ENCODE data around the gene STBD1.
A peak's percentile ranks its signal among the peaks of the same experiment; 100 is the strongest.

STBD1 gene

DNA sequence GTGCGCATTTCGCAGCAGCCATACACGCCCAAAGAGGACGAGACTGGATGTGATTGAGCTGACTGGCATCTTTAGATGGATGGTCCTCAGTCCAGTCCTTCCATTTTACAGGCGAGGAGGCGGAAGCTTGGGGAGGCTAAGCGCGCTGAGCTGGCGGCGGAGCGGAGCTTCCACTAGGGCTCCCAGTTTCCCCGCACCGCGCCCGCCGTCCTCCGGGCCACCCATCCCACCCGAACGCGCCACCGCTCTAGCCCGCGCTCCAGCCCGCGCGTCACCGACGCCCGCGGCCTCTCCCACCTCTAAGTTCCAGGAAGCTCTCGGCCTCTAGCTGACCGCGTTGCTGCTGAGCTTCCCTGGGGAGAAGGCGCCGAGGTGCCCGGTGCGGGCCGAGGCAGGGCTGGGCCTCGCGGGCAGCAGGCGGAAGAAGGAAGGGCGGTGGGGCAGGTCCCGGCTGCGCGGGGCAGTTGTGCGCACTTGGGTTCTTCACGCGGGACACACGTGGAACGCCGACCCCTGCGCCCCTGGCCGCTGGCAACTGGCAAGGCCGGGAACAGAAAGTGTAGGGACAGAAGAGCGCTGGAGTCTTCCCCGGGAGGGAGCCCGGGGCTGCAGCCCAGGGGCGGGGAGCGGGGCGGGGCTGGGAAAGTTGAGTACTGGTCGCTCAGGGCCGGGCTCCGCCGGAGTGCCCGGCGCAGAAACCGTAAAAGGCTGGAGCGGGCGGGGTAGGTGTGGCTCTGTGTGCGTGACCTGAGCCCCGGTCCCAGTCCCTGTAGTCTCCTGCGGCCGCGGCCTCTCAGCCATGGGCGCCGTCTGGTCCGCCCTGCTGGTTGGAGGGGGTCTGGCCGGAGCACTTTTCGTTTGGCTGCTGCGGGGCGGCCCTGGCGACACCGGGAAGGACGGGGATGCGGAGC, at the start of gene STBD1:
TSS of gene STBD1 (plus strand) at position 763 of the 911 bp plus-strand sequence. CDS start at position 800, 37 bp downstream.
- Histone ChIP-seq H3K4me3 (peak within 1 kb of the TSS; percentile 62 to 75 (median 69)), H3K36me3 (peaks cover 0 to 13% (median 0%) of the 10 kb centered on the region in 11 experiments; a peak in 2 of 22 replicates), H3K9ac (peak within 1 kb of the TSS; percentile 57 to 79 (median 76))

DNA sequence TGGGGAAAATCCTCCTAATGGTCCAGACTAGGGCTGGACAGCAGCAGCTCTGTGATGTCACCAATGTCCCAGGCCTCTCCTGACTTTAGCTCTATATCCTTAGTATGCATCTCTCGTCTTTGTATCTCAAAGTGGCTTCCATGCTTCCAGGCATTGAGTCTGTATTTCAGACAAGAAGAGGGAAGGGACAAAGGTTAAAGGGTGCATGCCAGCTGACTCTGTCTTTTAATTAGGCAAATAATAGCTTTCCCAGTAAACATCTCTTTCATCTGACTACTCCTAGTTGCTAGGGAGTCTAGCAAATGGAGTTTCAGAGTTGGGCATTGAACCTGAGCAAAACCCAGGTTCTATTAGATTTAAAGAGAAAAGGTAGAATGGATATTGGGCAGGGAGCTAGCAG, 49.6 kb upstream of the STBD1 start:
- Histone ChIP-seq H3K9ac (no peak overlapping the region), H3K36me3 (no peaks in the 10 kb centered on the region), H3K27me3 (peaks cover 3 to 9% (median 5%) of the 10 kb centered on the region in 11 experiments), H3K4me3 (no peak overlapping the region), H3K4me2 (no peak overlapping the region), H4K20me1 (no peaks in the 10 kb centered on the region), H3K4me1 (no peaks in the 10 kb centered on the region), H3K27ac (no peak overlapping the region), H3K9me3 (replicated peaks in 1 of 11) (peaks cover 3 to 9% (median 7%) of the 10 kb centered on the region in 11 experiments)
- TF ChIP-seq Cebpa-rat (IDR thresholded peaks at IDR 0.05): no peak

More for the DNA sequence above, at the start of gene STBD1:
- TF ChIP-seq Cebpa-rat (IDR thresholded peaks at IDR 0.05): no peak
- peak within 1 kb of the TSS; percentile 2 to 75 (median 67); a peak in 21 of 22 replicates for H3K27ac ChIP-seq
- H3K4me1 ChIP-seq: peaks cover 17 to 48% (median 24%) of the 10 kb centered on the region in 10 experiments
- H4K20me1 ChIP-seq: no peaks in the 10 kb centered on the region
- peaks cover 10 to 24% (median 19%) of the 10 kb centered on the region in 11 experiments; a peak in 19 of 22 replicates for H3K9me3 ChIP-seq (replicated peaks in 1 of 11)
- H3K27me3 ChIP-seq: no peaks in the 10 kb centered on the region
- H3K4me2 ChIP-seq: peak within 1 kb of the TSS; percentile 69 to 83 (median 76)

DNA sequence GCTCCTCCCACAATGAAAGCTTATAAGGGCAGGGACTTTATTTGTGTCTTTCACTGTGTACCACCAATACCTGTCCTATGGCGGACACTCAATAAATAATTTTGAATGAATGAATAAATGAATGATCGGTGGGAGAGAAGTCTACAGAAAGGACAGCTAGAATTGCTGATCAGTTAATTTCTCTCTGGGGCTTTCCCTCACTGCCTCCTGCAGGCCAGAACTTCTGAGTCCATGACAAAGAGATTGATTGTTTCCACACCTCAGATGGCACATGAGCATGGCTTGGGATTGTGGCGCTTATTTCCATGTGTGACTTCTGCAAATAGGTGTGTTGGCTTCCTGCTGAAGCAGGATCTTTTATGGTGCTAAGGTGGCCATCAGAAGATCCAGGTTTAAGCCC, 48.7 kb upstream of the STBD1 start:
- Histone ChIP-seq H3K4me2 (no peak overlapping the region), H3K9me3 (replicated peaks in 1 of 11) (peaks cover 0 to 4% (median 0%) of the 10 kb centered on the region in 11 experiments; a peak in 3 of 22 replicates), H3K4me1 (no peaks in the 10 kb centered on the region), H3K9ac (no peak overlapping the region), H3K36me3 (no peaks in the 10 kb centered on the region), H3K27me3 (0 out of 22 replicates have a peak, but pooled peaks cover 0 to under 1% (median 0%) of the 10 kb centered on the region in 11 experiments), H3K4me3 (no peak overlapping the region), H4K20me1 (no peaks in the 10 kb centered on the region), H3K27ac (no peak overlapping the region)
- no peak for TF ChIP-seq Cebpa-rat (IDR thresholded peaks at IDR 0.05)

DNA sequence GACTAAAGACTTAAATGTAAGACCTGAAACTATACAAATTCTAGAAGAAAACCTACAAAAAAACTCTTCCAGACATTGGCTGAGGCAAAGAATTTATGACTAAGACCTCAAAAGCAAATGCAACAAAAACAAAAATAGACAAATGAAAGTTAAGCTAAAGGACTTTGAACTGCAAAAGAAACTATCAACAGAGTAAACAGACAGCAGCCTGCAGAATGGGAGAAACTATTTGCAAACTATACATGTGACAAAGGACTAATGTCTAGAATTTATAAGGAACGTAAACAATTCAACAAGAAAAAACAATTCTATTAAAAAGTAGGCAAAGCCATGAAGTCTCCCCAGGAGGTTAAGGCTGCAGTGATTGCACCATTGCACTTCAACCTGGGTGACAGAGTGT, 46.0 kb upstream of the STBD1 start:
- Histone ChIP-seq H3K9me3 (replicated peaks in 1 of 11) (peaks cover 0 to 4% (median 0%) of the 10 kb centered on the region in 11 experiments; a peak in 1 of 22 replicates), H3K27ac (no peak overlapping the region), H4K20me1 (no peaks in the 10 kb centered on the region), H3K27me3 (no peaks in the 10 kb centered on the region), H3K4me1 (no peaks in the 10 kb centered on the region), H3K36me3 (no peaks in the 10 kb centered on the region), H3K4me2 (no peak overlapping the region), H3K9ac (no peak overlapping the region), H3K4me3 (no peak overlapping the region)
- TF ChIP-seq Cebpa-rat (IDR thresholded peaks at IDR 0.05): no peak

DNA sequence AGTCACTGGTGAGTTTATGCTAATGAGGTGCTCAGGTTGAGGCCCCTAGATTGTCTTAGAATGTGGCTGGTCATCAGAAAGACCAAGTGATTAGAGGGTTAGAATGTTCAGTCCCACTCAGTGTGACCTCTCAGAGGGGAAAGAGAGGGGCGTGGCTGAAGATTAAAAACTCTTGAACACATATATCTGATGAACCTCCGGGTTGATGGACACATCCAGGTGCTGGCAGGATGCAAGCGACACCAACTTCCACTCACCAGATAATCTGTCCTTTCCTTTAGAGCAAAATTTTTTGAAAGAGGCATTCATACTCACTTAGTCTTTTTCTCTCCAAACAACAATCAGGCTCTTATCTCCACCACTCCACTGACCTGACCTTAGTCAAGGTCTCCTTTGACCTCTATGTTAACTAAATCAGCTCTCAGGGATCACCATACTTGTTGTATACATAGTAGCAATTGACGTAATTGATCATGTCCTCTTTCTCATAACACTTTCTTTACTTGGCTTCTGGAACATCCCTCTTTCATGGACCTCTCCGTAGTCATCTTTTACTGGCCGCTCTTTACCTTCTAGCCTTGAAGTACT, 40.8 kb upstream of the STBD1 start:
- no peaks in the 10 kb centered on the region for H3K27me3 ChIP-seq
- H3K9me3 ChIP-seq (replicated peaks in 1 of 11): no peaks in the 10 kb centered on the region
- H3K27ac ChIP-seq: no peak overlapping the region
- H3K36me3 ChIP-seq: no peaks in the 10 kb centered on the region
- H3K4me2 ChIP-seq: no peak overlapping the region
- H3K4me3 ChIP-seq: no peak overlapping the region
- H3K4me1 ChIP-seq: no peaks in the 10 kb centered on the region
- no peak for TF ChIP-seq Cebpa-rat (IDR thresholded peaks at IDR 0.05)
- H4K20me1 ChIP-seq: no peaks in the 10 kb centered on the region
- H3K9ac ChIP-seq: no peak overlapping the region

DNA sequence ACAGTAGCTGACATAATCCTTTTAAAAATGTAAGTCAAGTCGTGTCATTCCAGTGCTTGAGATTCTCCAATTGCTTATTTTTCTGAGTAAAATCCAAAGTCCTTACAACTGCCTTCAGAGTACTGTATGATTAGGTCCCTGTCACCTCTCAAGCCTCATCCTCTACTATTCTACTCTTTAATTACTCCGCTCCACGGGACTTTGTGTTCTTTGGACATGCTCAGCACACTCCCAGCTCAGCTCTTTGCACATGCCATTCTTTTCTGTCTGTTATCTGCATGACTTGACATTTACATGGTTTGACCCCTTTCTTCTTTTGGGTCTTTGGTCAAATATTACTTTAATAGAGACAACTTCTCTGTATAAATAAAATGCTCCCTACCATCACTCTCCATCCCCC, 39.9 kb upstream of the STBD1 start:
- Histone ChIP-seq H3K4me1 (no peaks in the 10 kb centered on the region), H4K20me1 (no peaks in the 10 kb centered on the region), H3K27me3 (no peaks in the 10 kb centered on the region), H3K9ac (no peak overlapping the region), H3K36me3 (no peaks in the 10 kb centered on the region), H3K27ac (no peak overlapping the region), H3K4me3 (no peak overlapping the region), H3K4me2 (no peak overlapping the region), H3K9me3 (replicated peaks in 1 of 11) (no peaks in the 10 kb centered on the region)
- TF ChIP-seq Cebpa-rat (IDR thresholded peaks at IDR 0.05): no peak

DNA sequence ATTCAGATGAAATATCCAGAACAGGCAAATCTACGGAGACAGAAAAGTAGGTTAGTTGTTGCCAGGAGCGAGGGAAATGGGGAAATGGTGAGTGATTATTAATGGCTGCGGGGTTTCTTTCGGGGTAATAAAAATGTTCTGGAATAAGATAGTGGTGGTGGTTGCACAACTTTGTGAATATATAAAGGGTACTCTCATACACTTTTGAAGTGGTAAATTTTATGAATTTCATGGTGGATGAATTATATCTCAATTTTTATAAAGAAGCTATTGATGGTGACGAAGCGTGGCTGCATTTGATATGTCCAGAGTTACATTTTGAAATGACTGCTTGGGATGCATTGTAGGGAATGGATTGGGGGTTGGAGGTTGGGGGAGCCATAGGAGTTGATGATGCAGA, 38.7 kb upstream of the STBD1 start:
- H3K4me1 ChIP-seq: no peaks in the 10 kb centered on the region

DNA sequence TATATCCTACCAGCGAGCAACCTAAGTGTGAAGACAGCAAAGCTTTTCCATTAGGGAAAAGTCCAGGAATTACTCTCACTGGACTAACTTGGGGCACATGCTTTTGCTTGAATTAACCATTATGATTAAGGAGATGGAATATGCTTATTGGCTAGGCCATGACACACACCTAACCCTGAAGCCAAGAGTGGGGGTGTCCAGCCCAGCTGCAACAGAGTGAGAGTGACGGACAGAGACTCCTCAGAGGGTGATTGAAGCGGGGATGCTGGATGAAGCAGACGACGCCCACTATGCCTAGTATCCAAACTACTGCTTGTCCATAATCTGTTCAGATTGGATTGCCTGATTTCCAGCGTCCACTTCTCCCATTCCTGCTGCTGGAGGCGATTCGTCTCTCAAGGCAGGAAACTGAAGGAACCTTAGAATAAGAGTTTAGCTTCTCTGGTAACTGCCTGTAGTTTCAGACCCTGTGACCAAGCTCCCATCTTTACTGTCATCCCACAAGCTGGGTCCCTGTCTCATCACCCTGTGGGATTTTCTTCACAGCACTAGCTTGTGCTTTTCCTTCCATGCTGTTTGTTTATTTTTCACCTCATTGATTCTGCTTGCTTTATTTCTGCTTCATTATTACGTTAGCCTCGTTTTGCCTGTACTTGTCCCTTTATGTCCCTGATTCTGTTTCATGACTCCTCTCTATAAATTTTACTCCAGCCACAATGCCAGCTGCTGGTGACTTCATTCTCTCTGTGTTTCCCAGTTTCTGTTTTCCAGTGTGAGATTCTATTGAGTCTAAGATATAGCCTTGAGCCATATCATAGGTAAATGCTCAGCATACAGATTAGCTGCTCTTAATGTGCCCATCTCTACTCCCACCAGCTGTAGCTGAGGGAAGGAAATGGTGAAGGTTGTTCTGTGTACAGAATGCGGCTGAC, 36.0 kb upstream of the STBD1 start:
- no peak for TF ChIP-seq Cebpa-rat (IDR thresholded peaks at IDR 0.05)
- Histone ChIP-seq H3K27me3 (no peaks in the 10 kb centered on the region), H3K9me3 (replicated peaks in 1 of 11) (no peaks in the 10 kb centered on the region), H3K27ac (no peak overlapping the region), H3K4me2 (no peak overlapping the region), H3K36me3 (no peaks in the 10 kb centered on the region), H3K4me3 (no peak overlapping the region), H4K20me1 (no peaks in the 10 kb centered on the region), H3K9ac (no peak overlapping the region), H3K4me1 (no peaks in the 10 kb centered on the region)

More for the DNA sequence above, 38.7 kb upstream of the STBD1 start:
- TF ChIP-seq Cebpa-rat (IDR thresholded peaks at IDR 0.05): no peak
- Histone ChIP-seq H3K27ac (no peak overlapping the region), H4K20me1 (no peaks in the 10 kb centered on the region), H3K9ac (no peak overlapping the region), H3K4me2 (no peak overlapping the region), H3K9me3 (replicated peaks in 1 of 11) (no peaks in the 10 kb centered on the region), H3K4me3 (no peak overlapping the region), H3K36me3 (no peaks in the 10 kb centered on the region), H3K27me3 (no peaks in the 10 kb centered on the region)

DNA sequence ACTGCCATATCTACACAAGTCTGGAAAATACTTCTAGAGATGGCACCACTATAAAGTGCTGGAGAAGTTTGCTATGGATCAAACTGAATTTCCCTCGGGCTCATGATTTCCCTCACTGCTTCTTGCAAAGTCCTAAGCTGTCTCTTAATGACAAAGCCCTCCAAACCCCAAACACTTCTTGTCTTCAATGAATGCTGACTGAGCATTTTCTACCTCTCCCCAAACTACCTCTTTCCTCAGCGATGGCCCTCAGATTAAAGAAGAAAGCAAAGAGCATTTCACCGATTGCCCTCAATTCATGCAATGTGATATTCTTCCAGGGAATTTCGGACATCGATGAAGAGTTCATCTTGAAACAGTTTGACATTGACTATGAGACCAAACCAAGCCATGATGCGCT, 35.3 kb upstream of the STBD1 start:
- Histone ChIP-seq H4K20me1 (no peaks in the 10 kb centered on the region), H3K4me3 (no peak overlapping the region), H3K9ac (no peak overlapping the region), H3K4me2 (no peak overlapping the region), H3K27ac (no peak overlapping the region), H3K36me3 (no peaks in the 10 kb centered on the region), H3K4me1 (no peaks in the 10 kb centered on the region), H3K27me3 (no peaks in the 10 kb centered on the region), H3K9me3 (replicated peaks in 1 of 11) (no peaks in the 10 kb centered on the region)
- TF ChIP-seq Cebpa-rat (IDR thresholded peaks at IDR 0.05): no peak

Data from BLaER1 treated with 17β-estradiol and CSF1 and Interleukin-3, amounts not matched to agents 10 nM and 100 nM (cell line).